WTC11 (cell line): ENCODE data around the gene HAVCR2. TPM values are rescaled to one million over a fixed set of nuclear protein-coding genes. Genes with fewer than 3 reads are reported as not detected.

Experiments
- ATAC-seq: fragments of 200-7000 bp; cut with Tn5 transposase; 2 replicates; pipeline ENCODE4 v1.10.0; 2021; ENCODE audit warnings: mild to moderate bottlenecking, moderate library complexity
- CTCF ChIA-PET: fragments of 300-600 bp; sonication (Branson Sonifier 250); formaldehyde crosslinking; loops from one replicate; lab custom pipeline; 2021; ENCODE audit warnings: antibody characterized with exemption; lab: Charles Lee
- POLR2A ChIA-PET: fragments of 350-600 bp; sonication (Branson Sonifier 250); formaldehyde crosslinking; loops from one replicate; lab custom pipeline; 2021; ENCODE audit warnings: antibody characterized with exemption; lab: Charles Lee
- DNase-seq: peaks from one replicate; pipeline ENCODE4 v3.0.0; 2021; ENCODE audit warnings: low spot score
- H3K27ac Mint-ChIP-seq: 2 replicates; pipeline ENCODE4 v1.8.0; 2021; ENCODE audit warnings: mixed read lengths
- H3K27me3 Mint-ChIP-seq: 2 replicates; pipeline ENCODE4 v1.8.0; 2021; ENCODE audit warnings: low read depth, mild to moderate bottlenecking, moderate library complexity, mixed read lengths
- H3K36me3 Mint-ChIP-seq: 2 replicates; pipeline ENCODE4 v1.8.0; 2021; ENCODE audit warnings: mixed read lengths
- H3K4me1 Mint-ChIP-seq: 2 replicates; pipeline ENCODE4 v1.8.0; 2022; ENCODE audit warnings: mixed read lengths
- H3K4me3 Mint-ChIP-seq: 2 replicates; pipeline ENCODE4 v1.8.0; 2021; ENCODE audit warnings: mild to moderate bottlenecking, moderate library complexity, mixed read lengths
- H3K9me3 Mint-ChIP-seq: 2 replicates; pipeline ENCODE4 v1.8.0; 2021; ENCODE audit warnings: mixed read lengths
- CREM ChIP-seq: sonication (generic); formaldehyde crosslinking; IDR thresholded peaks from 2 replicates; pipeline ENCODE4 v1.8.1; 2022; ENCODE audit warnings: mild to moderate bottlenecking, missing genetic modification reagents, moderate library complexity
- FOXP1 ChIP-seq: sonication (generic); formaldehyde crosslinking; IDR thresholded peaks from 2 replicates; pipeline ENCODE4 v1.8.0; 2022; ENCODE audit warnings: missing genetic modification reagents, mild to moderate bottlenecking, moderate library complexity, borderline replicate concordance
- KAT7 ChIP-seq: sonication (generic); formaldehyde crosslinking; IDR thresholded peaks from 2 replicates; pipeline ENCODE4 v1.8.1; 2023; ENCODE audit warnings: missing genetic modification reagents, mild to moderate bottlenecking, borderline replicate concordance
- MYBL2 ChIP-seq: sonication (generic); formaldehyde crosslinking; IDR thresholded peaks from 2 replicates; pipeline ENCODE4 v1.8.1; 2023; ENCODE audit warnings: mild to moderate bottlenecking, moderate library complexity, missing genetic modification reagents
- NFE2L1 ChIP-seq: sonication (generic); formaldehyde crosslinking; IDR thresholded peaks from 2 replicates; pipeline ENCODE4 v1.8.1; 2023; ENCODE audit warnings: missing genetic modification reagents
- ZNF138 ChIP-seq: sonication (generic); formaldehyde crosslinking; conservative IDR thresholded peaks from 2 replicates; pipeline ENCODE4 v1.8.1; 2022; ENCODE audit warnings: mild to moderate bottlenecking, moderate library complexity, missing genetic modification reagents
- ZNF219 ChIP-seq: sonication (generic); formaldehyde crosslinking; IDR thresholded peaks from 2 replicates; pipeline ENCODE4 v1.8.0; 2023; ENCODE audit warnings: missing genetic modification reagents, mild to moderate bottlenecking, borderline replicate concordance
- ZNF423 ChIP-seq: fragments of 250-450 bp; sonication (Bioruptor Pico); IDR thresholded peaks from 2 replicates; pipeline ENCODE4 v2.1.2; 2022; ENCODE audit warnings: mild to moderate bottlenecking, moderate library complexity
- total RNA-seq: library from RNA; stranded (reverse); gene quantifications from 3 replicates; pipeline ENCODE4 v1.2.3, GENCODE V29; 2021
- TF ChIP-seq, protein P1 (sequence below): sonication (generic); formaldehyde crosslinking; IDR thresholded peaks from 2 replicates; pipeline ENCODE4 v1.8.1; 2023; ENCODE audit warnings: mild to moderate bottlenecking, missing genetic modification reagents, borderline replicate concordance
- TF ChIP-seq, protein P2 (sequence below): sonication (generic); formaldehyde crosslinking; IDR thresholded peaks from 2 replicates; pipeline ENCODE4 v1.8.1; 2022; ENCODE audit warnings: low read depth, missing genetic modification reagents, borderline replicate concordance
- TF ChIP-seq, protein P3 (sequence below): sonication (generic); formaldehyde crosslinking; IDR thresholded peaks from 2 replicates; pipeline ENCODE4 v1.8.1; 2023; ENCODE audit warnings: mild to moderate bottlenecking, moderate library complexity, missing genetic modification reagents
- TF ChIP-seq, protein P4 (sequence below): sonication (generic); formaldehyde crosslinking; IDR thresholded peaks from 2 replicates; pipeline ENCODE4 v1.8.0; 2022; ENCODE audit warnings: missing genetic modification reagents
- TF ChIP-seq, protein P5 (sequence below): sonication (generic); formaldehyde crosslinking; IDR thresholded peaks from 2 replicates; pipeline ENCODE4 v1.8.1; 2023; ENCODE audit warnings: mild to moderate bottlenecking, missing genetic modification reagents, moderate library complexity
- TF ChIP-seq, protein P6 (sequence below): sonication (generic); formaldehyde crosslinking; IDR thresholded peaks from 2 replicates; pipeline ENCODE4 v1.8.1; 2022; ENCODE audit warnings: low read depth, mild to moderate bottlenecking, moderate library complexity, missing genetic modification reagents, borderline replicate concordance

Gene HAVCR2
- total RNA-seq, 1 experiment from 2014 or later = 0.33 TPM

DNA sequence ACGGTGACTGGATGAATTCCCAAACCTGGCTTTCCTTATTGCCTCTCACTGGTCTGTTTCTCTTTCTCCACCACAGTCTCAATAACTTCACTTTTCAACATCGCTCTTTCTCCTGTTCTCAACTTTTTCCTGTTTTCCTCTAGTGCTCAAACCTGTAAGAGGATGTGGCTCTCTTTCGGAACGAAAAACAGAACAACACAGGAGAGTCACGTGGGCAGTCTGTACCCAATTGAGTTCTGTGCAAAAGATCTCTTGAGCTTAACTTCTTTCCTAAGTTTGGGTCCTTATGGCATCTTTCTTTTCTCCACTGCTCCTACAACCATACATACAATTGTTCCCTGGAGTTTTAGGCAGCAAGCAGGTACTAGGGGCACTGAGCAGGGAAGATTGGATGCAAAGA lies 58.8 kb downstream of the HAVCR2 start (continued):
- TF ChIP-seq, protein P1, sequence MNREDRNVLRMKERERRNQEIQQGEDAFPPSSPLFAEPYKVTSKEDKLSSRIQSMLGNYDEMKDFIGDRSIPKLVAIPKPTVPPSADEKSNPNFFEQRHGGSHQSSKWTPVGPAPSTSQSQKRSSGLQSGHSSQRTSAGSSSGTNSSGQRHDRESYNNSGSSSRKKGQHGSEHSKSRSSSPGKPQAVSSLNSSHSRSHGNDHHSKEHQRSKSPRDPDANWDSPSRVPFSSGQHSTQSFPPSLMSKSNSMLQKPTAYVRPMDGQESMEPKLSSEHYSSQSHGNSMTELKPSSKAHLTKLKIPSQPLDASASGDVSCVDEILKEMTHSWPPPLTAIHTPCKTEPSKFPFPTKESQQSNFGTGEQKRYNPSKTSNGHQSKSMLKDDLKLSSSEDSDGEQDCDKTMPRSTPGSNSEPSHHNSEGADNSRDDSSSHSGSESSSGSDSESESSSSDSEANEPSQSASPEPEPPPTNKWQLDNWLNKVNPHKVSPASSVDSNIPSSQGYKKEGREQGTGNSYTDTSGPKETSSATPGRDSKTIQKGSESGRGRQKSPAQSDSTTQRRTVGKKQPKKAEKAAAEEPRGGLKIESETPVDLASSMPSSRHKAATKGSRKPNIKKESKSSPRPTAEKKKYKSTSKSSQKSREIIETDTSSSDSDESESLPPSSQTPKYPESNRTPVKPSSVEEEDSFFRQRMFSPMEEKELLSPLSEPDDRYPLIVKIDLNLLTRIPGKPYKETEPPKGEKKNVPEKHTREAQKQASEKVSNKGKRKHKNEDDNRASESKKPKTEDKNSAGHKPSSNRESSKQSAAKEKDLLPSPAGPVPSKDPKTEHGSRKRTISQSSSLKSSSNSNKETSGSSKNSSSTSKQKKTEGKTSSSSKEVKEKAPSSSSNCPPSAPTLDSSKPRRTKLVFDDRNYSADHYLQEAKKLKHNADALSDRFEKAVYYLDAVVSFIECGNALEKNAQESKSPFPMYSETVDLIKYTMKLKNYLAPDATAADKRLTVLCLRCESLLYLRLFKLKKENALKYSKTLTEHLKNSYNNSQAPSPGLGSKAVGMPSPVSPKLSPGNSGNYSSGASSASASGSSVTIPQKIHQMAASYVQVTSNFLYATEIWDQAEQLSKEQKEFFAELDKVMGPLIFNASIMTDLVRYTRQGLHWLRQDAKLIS (CRISPR knock-in tag) = no peak
- no peak for TF ChIP-seq CREM
- TF ChIP-seq, protein P2, sequence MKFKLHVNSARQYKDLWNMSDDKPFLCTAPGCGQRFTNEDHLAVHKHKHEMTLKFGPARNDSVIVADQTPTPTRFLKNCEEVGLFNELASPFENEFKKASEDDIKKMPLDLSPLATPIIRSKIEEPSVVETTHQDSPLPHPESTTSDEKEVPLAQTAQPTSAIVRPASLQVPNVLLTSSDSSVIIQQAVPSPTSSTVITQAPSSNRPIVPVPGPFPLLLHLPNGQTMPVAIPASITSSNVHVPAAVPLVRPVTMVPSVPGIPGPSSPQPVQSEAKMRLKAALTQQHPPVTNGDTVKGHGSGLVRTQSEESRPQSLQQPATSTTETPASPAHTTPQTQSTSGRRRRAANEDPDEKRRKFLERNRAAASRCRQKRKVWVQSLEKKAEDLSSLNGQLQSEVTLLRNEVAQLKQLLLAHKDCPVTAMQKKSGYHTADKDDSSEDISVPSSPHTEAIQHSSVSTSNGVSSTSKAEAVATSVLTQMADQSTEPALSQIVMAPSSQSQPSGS (CRISPR knock-in tag) = no peak
- TF ChIP-seq, protein P3, sequence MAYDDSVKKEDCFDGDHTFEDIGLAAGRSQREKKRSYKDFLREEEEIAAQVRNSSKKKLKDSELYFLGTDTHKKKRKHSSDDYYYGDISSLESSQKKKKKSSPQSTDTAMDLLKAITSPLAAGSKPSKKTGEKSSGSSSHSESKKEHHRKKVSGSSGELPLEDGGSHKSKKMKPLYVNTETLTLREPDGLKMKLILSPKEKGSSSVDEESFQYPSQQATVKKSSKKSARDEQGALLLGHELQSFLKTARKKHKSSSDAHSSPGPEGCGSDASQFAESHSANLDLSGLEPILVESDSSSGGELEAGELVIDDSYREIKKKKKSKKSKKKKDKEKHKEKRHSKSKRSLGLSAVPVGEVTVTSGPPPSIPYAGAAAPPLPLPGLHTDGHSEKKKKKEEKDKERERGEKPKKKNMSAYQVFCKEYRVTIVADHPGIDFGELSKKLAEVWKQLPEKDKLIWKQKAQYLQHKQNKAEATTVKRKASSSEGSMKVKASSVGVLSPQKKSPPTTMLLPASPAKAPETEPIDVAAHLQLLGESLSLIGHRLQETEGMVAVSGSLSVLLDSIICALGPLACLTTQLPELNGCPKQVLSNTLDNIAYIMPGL (CRISPR knock-in tag) = no peak
- TF ChIP-seq, protein P4, sequence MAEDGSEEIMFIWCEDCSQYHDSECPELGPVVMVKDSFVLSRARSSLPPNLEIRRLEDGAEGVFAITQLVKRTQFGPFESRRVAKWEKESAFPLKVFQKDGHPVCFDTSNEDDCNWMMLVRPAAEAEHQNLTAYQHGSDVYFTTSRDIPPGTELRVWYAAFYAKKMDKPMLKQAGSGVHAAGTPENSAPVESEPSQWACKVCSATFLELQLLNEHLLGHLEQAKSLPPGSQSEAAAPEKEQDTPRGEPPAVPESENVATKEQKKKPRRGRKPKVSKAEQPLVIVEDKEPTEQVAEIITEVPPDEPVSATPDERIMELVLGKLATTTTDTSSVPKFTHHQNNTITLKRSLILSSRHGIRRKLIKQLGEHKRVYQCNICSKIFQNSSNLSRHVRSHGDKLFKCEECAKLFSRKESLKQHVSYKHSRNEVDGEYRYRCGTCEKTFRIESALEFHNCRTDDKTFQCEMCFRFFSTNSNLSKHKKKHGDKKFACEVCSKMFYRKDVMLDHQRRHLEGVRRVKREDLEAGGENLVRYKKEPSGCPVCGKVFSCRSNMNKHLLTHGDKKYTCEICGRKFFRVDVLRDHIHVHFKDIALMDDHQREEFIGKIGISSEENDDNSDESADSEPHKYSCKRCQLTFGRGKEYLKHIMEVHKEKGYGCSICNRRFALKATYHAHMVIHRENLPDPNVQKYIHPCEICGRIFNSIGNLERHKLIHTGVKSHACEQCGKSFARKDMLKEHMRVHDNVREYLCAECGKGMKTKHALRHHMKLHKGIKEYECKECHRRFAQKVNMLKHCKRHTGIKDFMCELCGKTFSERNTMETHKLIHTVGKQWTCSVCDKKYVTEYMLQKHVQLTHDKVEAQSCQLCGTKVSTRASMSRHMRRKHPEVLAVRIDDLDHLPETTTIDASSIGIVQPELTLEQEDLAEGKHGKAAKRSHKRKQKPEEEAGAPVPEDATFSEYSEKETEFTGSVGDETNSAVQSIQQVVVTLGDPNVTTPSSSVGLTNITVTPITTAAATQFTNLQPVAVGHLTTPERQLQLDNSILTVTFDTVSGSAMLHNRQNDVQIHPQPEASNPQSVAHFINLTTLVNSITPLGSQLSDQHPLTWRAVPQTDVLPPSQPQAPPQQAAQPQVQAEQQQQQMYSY (CRISPR knock-in tag) = no peak
- TF ChIP-seq, protein P5, sequence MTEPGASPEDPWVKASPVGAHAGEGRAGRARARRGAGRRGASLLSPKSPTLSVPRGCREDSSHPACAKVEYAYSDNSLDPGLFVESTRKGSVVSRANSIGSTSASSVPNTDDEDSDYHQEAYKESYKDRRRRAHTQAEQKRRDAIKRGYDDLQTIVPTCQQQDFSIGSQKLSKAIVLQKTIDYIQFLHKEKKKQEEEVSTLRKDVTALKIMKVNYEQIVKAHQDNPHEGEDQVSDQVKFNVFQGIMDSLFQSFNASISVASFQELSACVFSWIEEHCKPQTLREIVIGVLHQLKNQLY (CRISPR knock-in tag) = no peak
- TF ChIP-seq, protein P6, sequence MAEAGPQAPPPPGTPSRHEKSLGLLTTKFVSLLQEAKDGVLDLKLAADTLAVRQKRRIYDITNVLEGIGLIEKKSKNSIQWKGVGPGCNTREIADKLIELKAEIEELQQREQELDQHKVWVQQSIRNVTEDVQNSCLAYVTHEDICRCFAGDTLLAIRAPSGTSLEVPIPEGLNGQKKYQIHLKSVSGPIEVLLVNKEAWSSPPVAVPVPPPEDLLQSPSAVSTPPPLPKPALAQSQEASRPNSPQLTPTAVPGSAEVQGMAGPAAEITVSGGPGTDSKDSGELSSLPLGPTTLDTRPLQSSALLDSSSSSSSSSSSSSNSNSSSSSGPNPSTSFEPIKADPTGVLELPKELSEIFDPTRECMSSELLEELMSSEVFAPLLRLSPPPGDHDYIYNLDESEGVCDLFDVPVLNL (CRISPR knock-in tag) = no peak
- TF ChIP-seq, all 79 proteins: peak for 0

DNA sequence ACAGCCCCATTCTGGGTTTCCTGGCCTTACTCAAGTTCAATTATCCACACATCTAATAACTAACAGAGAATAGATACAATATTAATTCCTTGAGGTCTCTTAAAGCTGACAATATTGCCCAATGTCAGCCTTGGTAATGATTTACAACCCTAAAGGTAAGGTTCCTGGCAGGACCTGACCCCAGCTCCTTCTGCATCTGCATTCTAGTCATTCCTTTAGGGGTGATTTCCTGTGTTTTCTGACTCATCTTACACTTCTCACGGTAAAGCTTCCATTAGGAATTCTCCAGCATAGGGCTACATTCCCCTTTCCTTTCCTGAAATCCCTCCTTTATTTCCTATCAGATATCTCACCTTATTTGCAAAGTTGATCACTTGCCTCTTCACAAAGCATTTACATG lies 59.2 kb downstream of the HAVCR2 start:
- peaks cover 21% of the 10 kb centered on the region for H3K4me1 Mint-ChIP-seq
- no peaks in the 10 kb centered on the region for H3K36me3 Mint-ChIP-seq
- TF ChIP-seq NFE2L1 = no peak
- TF ChIP-seq MYBL2 (CRISPR knock-in tag) = no peak
- TF ChIP-seq KAT7 (CRISPR knock-in tag) = no peak
- no peak for TF ChIP-seq ZNF219
- no peak for TF ChIP-seq ZNF423 (CRISPR knock-in tag)
- no peak for TF ChIP-seq ZNF138 (CRISPR knock-in tag)
- no peak for TF ChIP-seq FOXP1 (CRISPR knock-in tag)
- TF ChIP-seq, protein P5 (CRISPR knock-in tag) = no peak
- peaks cover 10% of the 10 kb centered on the region for H3K9me3 Mint-ChIP-seq
- DNase-seq (no peak), ATAC-seq (peak; percentile 91)
- ChIA-PET POLR2A (interaction anchor here (0.6 kb wide), 1 partner anchor 227 kb away, joined by 3 read pairs; no protein-coding TSS in a partner anchor), CTCF (interaction anchor here (0.7 kb wide), 1 partner anchor 83 kb away, joined by 3 read pairs; no protein-coding TSS in a partner anchor)
- no peak overlapping the region for H3K4me3 Mint-ChIP-seq
- peak overlapping the region; percentile 80 for H3K27ac Mint-ChIP-seq
- no peaks in the 10 kb centered on the region for H3K27me3 Mint-ChIP-seq
